DND-41 (cell line): Measurements from ENCODE around the gene ZMYND12.

Experiments used
- ATAC-seq: fragments of 200-7000 bp; cut with Tn5 transposase; 3 replicates; pipeline ENCODE4 v1.9.1; 2021; ENCODE audit warnings: low read depth; ENCODE audit not compliant: insufficient read depth
- DNase-seq: peaks from one replicate; pipeline ENCODE4 v3.0.0-alpha.2; 2020
- H2AFZ ChIP-seq: 2 replicates; pipeline ENCODE4 v1.6.0; 2012; ENCODE audit warnings: low read depth, low read length
- H3K27ac ChIP-seq: 2 replicates; pipeline ENCODE4 v1.5.1; 2012; ENCODE audit warnings: low read length, inconsistent platforms
- H3K27me3 ChIP-seq: fragments of 200-600 bp; sonication (generic); 2 replicates; pipeline ENCODE4 v1.6.0; 2012; ENCODE audit warnings: low read length, mild to moderate bottlenecking, inconsistent platforms; ENCODE audit not compliant: insufficient read depth, poor library complexity
- H3K36me3 ChIP-seq: 2 replicates; pipeline ENCODE4 v1.5.1; 2012; ENCODE audit warnings: low read length, inconsistent platforms; ENCODE audit not compliant: insufficient read depth
- H3K4me1 ChIP-seq: 2 replicates; pipeline ENCODE4 v1.5.1; 2012; ENCODE audit warnings: mild to moderate bottlenecking, low read length; ENCODE audit not compliant: insufficient read depth
- H3K4me2 ChIP-seq: 2 replicates; pipeline ENCODE4 v1.6.0; 2012; ENCODE audit warnings: mild to moderate bottlenecking, moderate library complexity, low read length, inconsistent platforms; ENCODE audit not compliant: insufficient read depth
- H3K4me3 ChIP-seq, 2 experiments: fragments of 200-600 bp in 1 of 2; shearing (Covaris generic) in 1 of 2; 2 replicates each; pipeline ENCODE4 v1.5.1; 2012 to 2016; ENCODE audit warnings: inconsistent platforms in 2 of 2, low read length in 2 of 2, mild to moderate bottlenecking in 2 of 2, low read depth in 1 of 2, moderate library complexity in 1 of 2
- H3K79me2 ChIP-seq: 2 replicates; pipeline ENCODE4 v1.6.0; 2012; ENCODE audit warnings: low read length, inconsistent platforms; ENCODE audit not compliant: insufficient read depth
- H3K9ac ChIP-seq: 2 replicates; pipeline ENCODE4 v1.6.0; 2012; ENCODE audit warnings: low read depth, mild to moderate bottlenecking, inconsistent platforms, low read length, moderate library complexity
- H3K9me3 ChIP-seq: 2 replicates; pipeline ENCODE4 v1.5.1; 2012; ENCODE audit warnings: low read length, moderate library complexity, mild to moderate bottlenecking, inconsistent platforms; ENCODE audit not compliant: insufficient read depth, severe bottlenecking
- H4K20me1 ChIP-seq: 2 replicates; pipeline ENCODE4 v1.6.0; 2012; ENCODE audit warnings: low read length; ENCODE audit not compliant: insufficient read depth
- CTCF ChIP-seq: IDR thresholded peaks from 2 replicates; pipeline ENCODE4 v1.5.1; 2012; ENCODE audit warnings: borderline replicate concordance, low read length, moderate library complexity, mild to moderate bottlenecking; ENCODE audit not compliant: poor library complexity, severe bottlenecking; ENCODE audit errors: extremely low read depth
- EZH2 ChIP-seq: IDR thresholded peaks from 3 replicates; pipeline ENCODE4 v1.6.1; 2012; ENCODE audit warnings: borderline replicate concordance, low read depth, mild to moderate bottlenecking, moderate library complexity, low read length, inconsistent platforms; ENCODE audit not compliant: severe bottlenecking

Gene ZMYND12

GRCh38 chr1:42380586-42381279, 75.1 kb downstream of the ZMYND12 start, which contains the start of gene RIMKLA:
TSS of gene RIMKLA (plus strand) at chr1:42380792. CDS start at chr1:42380935, 143 bp downstream.
- peaks cover 16% of the 10 kb centered on the region for H3K27me3 ChIP-seq
- peak; percentile 91 for ATAC-seq
- peaks cover 24% of the 10 kb centered on the region for H3K4me1 ChIP-seq
- peak within 1 kb of the TSS; percentile 71 for H3K9ac ChIP-seq
- TF ChIP-seq EZH2 = peak; percentile 83
- TF ChIP-seq CTCF = no peak
- H3K9me3 ChIP-seq = no peaks in the 10 kb centered on the region
- H3K27ac ChIP-seq = peak within 1 kb of the TSS; percentile 36
- DNase-seq = peak; percentile 75
- no peaks in the 10 kb centered on the region; the same call in 1 of the 2 replicates for H3K36me3 ChIP-seq
- peak within 1 kb of the TSS; percentile 97 for H3K4me2 ChIP-seq
- H3K79me2 ChIP-seq = no peaks in the 10 kb centered on the region
- no peaks in the 10 kb centered on the region for H4K20me1 ChIP-seq
- H2AFZ ChIP-seq = peak within 1 kb of the TSS; percentile 97
- peak within 1 kb of the TSS; percentile 47 to 95 for H3K4me3 ChIP-seq
